Astrocyte of the spinal cord (primary cell): ENCODE data around the gene KLK15.

Experiments
- DNase-seq: peaks from one replicate; pipeline ENCODE4 v3.0.0; 2011; ENCODE audit warnings: low read depth, low spot score
- H3K4me3 ChIP-seq: 2 replicates; pipeline ENCODE4 v1.5.1; 2011; ENCODE audit warnings: low read depth, mild to moderate bottlenecking, low read length, moderate library complexity
- in situ Hi-C: cut with HindIII; loops from 2 replicates; pipeline ENCODE4 v1.10.0; 2017; ENCODE audit warnings: low sequenced_read_pairs
- TF ChIP-seq, protein P1 (sequence below): IDR thresholded peaks from 2 replicates; pipeline ENCODE4 v1.5.1; 2012; ENCODE audit warnings: low read depth, mild to moderate bottlenecking, low read length, inconsistent platforms

Gene KLK15

DNA sequence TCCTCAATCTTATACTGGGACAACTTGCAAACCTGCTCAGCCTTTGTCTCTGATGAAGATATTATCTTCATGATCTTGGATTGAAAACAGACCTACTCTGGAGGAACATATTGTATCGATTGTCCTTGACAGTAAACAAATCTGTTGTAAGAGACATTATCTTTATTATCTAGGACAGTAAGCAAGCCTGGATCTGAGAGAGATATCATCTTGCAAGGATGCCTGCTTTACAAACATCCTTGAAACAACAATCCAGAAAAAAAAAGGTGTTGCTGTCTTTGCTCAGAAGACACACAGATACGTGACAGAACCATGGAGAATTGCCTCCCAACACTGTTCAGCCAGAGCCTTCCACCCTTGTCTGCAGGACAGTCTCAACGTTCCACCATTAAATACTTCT is 17.4 kb upstream of the KLK15 start:
- TF ChIP-seq, protein P1, sequence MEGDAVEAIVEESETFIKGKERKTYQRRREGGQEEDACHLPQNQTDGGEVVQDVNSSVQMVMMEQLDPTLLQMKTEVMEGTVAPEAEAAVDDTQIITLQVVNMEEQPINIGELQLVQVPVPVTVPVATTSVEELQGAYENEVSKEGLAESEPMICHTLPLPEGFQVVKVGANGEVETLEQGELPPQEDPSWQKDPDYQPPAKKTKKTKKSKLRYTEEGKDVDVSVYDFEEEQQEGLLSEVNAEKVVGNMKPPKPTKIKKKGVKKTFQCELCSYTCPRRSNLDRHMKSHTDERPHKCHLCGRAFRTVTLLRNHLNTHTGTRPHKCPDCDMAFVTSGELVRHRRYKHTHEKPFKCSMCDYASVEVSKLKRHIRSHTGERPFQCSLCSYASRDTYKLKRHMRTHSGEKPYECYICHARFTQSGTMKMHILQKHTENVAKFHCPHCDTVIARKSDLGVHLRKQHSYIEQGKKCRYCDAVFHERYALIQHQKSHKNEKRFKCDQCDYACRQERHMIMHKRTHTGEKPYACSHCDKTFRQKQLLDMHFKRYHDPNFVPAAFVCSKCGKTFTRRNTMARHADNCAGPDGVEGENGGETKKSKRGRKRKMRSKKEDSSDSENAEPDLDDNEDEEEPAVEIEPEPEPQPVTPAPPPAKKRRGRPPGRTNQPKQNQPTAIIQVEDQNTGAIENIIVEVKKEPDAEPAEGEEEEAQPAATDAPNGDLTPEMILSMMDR, result no peak
- in situ Hi-C loops, result no loop called here
- no peak for DNase-seq
- no peak overlapping the region for H3K4me3 ChIP-seq

DNA sequence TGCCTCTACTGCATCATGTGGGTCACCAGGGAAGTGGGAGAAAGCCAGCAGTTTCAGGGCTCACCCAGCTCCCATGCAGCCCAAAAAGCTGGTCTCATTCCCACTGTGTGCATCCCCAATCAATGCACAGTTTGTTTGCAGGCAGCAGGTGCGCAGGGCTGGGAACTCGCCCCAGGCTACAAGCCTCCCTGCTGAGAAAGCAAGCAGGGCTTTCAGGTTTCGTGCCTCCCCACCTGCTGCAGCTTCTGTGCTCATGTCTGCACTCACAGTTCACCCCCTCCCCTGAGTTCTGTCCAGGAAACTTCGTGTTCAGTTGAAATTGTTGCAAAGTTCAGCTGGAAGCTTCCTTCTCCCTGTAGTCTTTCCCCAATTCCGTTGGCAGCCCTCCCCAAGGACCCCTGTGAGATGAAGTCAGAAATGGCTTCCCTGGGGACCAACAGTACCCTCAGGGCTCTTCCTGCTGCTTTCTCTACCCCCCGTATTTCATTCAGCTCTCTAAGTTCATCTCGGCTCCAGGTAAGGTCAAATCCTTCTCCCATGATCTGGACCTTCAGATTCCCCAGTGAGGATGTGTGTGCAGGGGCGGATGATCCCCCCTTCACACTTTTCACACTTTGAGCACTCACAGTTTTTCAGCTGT is 11.0 kb upstream of the KLK15 start:
- no peak for DNase-seq
- TF ChIP-seq, protein P1, result no peak
- in situ Hi-C loops, result no loop called here
- no peak overlapping the region for H3K4me3 ChIP-seq

DNA sequence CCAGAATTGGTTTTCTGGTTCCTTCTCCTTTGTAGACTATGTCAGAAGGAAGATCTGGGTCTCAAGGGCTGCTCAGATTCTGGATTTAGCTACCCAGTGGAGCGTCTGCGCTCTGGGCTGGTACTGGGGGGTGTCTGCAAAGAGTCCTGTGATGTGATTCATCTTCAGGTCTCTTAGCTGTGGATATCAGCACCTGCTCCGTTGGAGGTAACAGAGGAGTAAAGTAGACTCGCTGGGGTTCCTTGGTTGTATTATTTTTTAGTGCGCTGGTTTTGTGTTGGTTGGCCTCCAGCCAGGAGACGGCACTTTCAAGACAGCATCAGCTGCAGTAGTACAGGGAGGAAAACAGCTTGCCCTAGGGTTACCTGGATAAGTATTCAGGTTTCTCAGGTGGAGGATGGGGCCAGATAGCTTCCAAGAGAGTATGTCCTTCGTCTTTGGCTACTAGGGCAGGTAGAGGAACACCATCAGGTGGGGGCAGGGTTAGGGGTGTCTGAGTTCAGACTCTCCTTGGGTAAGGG is 10.4 kb upstream of the KLK15 start:
- TF ChIP-seq, protein P1, result no peak
- H3K4me3 ChIP-seq, result no peak overlapping the region
- in situ Hi-C loops, result no loop called here
- no peak for DNase-seq

DNA sequence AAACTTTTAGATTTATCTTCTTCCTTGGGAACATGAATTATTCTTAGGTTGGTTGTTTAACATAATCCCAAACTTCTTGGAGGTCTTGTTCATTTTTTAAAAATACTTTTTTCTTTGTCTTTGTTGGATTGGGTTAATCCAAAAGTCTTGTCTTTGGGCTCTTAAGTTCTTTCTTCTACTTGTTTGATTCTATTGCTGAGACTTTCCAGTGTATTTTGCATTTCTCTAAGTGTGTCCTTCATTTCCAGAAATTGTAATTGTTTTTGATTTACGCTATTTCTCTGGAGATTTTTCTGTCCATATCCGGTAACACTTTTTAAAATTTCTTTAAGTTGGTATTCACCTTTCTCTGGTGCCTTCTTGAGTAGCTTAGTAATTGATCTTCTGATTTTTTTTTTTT is 9.8 kb upstream of the KLK15 start:
- DNase-seq, result no peak
- H3K4me3 ChIP-seq, result no peak overlapping the region
- in situ Hi-C loops, result no loop called here
- TF ChIP-seq, protein P1, result no peak

DNA sequence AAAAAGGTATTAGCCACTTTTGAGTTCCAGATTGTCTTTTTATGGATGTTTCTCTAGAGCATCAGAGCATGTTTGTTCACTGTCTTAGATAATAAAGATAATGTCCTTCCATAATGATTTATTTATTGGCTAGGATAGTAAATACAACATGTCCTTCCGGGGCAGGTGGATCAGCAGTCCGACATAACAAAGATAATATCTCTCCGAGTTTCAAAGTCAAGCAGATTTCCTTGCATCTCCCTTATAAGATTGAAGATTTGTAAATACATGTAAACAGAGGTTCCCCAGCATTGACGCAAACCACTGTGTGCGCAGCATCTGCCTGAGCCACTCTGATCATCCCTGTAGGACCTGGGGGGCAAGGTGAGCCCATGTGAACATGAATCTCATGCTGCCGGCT is 8.8 kb upstream of the KLK15 start:
- no peak overlapping the region for H3K4me3 ChIP-seq
- TF ChIP-seq, protein P1, result no peak
- in situ Hi-C loops, result no loop called here
- DNase-seq, result no peak

DNA sequence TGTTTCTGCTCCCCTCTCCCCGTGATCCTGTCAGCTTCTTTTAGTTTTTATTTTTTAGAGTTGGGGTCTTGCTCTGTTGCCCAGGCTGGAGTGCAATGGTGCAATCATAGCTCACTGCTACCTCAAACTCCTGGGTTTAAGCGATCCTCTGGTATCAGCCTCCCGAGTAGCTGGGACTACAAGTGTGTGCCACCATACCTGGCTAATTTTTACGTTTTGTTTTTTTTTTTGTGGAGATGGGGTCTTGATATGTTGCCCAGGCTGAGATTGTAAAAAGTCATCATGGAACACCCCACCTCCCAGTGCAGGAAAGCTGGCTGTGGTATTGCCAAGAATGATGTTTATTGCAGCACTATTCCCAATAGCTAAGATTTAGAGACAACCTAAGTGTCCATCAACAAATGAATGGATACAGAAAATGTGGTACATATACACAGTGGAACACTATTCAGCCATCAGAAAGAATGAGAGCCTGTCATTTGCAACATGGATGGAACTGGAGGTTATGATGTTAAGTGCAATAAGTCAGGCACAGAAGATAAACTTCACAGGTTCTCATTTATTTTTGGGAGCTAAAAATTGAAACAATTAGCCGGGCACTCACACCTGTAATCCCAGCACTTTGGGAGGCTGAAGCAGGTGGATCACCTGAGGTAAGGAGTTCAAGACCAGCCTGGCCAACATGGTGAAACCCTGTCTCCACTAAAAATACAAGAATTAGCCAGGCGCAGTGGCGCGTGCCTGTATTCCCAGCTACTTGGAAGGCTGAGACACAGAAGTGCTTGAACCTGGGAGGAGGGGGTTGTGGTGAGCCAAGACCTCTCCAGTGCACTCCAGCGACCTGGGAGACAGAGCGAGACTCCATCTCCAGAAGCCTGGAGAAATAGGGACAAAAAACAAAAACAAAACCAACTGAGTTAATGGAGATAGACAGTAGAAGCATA is 6.6 kb upstream of the KLK15 start:
- in situ Hi-C loops, result no loop called here
- no peak for DNase-seq
- TF ChIP-seq, protein P1, result no peak
- H3K4me3 ChIP-seq, result no peak overlapping the region
